HEK293 (cell line): Measurements from ENCODE around the gene CWC22.

Experiments used
- CTCF ChIA-PET: fragments of 350-600 bp; formaldehyde crosslinking; extraction: SDS; loops from one replicate; lab custom pipeline; 2021; ENCODE audit warnings: antibody characterized with exemption; lab: Yijun Ruan, JAX
- POLR2A ChIA-PET: fragments of 300-600 bp; formaldehyde crosslinking; extraction: SDS; loops from one replicate; lab custom pipeline; 2020; ENCODE audit warnings: antibody characterized with exemption, inconsistent platforms; lab: Yijun Ruan, JAX
- H3K27ac ChIP-seq: fragments of 200-500 bp; sonication (Bioruptor generic); 2 replicates; pipeline ENCODE4 v1.5.1; 2014; ENCODE audit warnings: low read depth, low read length, control low read depth, inconsistent platforms; ENCODE audit errors: extremely low read depth
- H3K36me3 ChIP-seq, 2 experiments: fragments of 200-500 bp in 1 of 2; sonication (Bioruptor generic) in 1 of 2; 1 replicate in 1 of 2; 2 replicates in 1 of 2; pipeline ENCODE4 v1.5.1; 2014 to 2017; ENCODE audit warnings: inconsistent platforms in 2 of 2, low read length in 2 of 2; ENCODE audit not compliant: control insufficient read depth in 2 of 2, insufficient read depth in 1 of 2
- H3K4me1 ChIP-seq: fragments of 200-500 bp; sonication (Bioruptor generic); 2 replicates; pipeline ENCODE4 v1.5.1; 2014; ENCODE audit warnings: mild to moderate bottlenecking, low read length, inconsistent platforms; ENCODE audit not compliant: control insufficient read depth, insufficient read depth
- H3K4me3 ChIP-seq: 2 replicates; pipeline ENCODE4 v1.5.1; 2011; ENCODE audit warnings: low read depth, mild to moderate bottlenecking, control low read depth, low read length, moderate library complexity
- H3K9me3 ChIP-seq: fragments of 200-500 bp; sonication (Bioruptor generic); 2 replicates; pipeline ENCODE4 v1.5.1; 2014; ENCODE audit warnings: low read depth, low read length, inconsistent platforms; ENCODE audit not compliant: control insufficient read depth, insufficient read depth
- ELK4 ChIP-seq: IDR thresholded peaks from 2 replicates; pipeline ENCODE4 v1.6.1; 2011; ENCODE audit warnings: mild to moderate bottlenecking, low read depth, low read length, borderline replicate concordance
- HOXA7 ChIP-seq: sonication (generic); formaldehyde crosslinking; IDR thresholded peaks from 2 replicates; pipeline ENCODE4 v1.8.1; 2022; ENCODE audit warnings: missing genetic modification reagents, borderline replicate concordance
- PATZ1 ChIP-seq: fragments of 450-650 bp; formaldehyde crosslinking; IDR thresholded peaks from 2 replicates; pipeline ENCODE4 v1.5.1; 2016; ENCODE audit warnings: missing biosample characterization, missing genetic modification characterization
- PRDM4 ChIP-seq: fragments of 450-650 bp; formaldehyde crosslinking; IDR thresholded peaks from 2 replicates; pipeline ENCODE4 v1.5.1; 2017; ENCODE audit warnings: missing biosample characterization, missing genetic modification characterization
- RBAK ChIP-seq: fragments of 450-650 bp; formaldehyde crosslinking; IDR thresholded peaks from 2 replicates; pipeline ENCODE4 v1.5.1; 2016; ENCODE audit warnings: missing biosample characterization, missing genetic modification characterization
- ZBTB48 ChIP-seq: fragments of 450-650 bp; formaldehyde crosslinking; IDR thresholded peaks from 2 replicates; pipeline ENCODE4 v1.5.1; 2016; ENCODE audit warnings: missing biosample characterization, missing genetic modification characterization
- ZFP69B ChIP-seq: fragments of 450-650 bp; formaldehyde crosslinking; IDR thresholded peaks from 2 replicates; pipeline ENCODE4 v1.5.1; 2016; ENCODE audit warnings: missing biosample characterization, missing genetic modification characterization
- ZNF10 ChIP-seq: fragments of 450-650 bp; formaldehyde crosslinking; IDR thresholded peaks from 2 replicates; pipeline ENCODE4 v1.5.1; 2017; ENCODE audit warnings: missing biosample characterization, missing genetic modification characterization
- ZNF157 ChIP-seq: fragments of 450-650 bp; formaldehyde crosslinking; IDR thresholded peaks from 2 replicates; pipeline ENCODE4 v1.5.1; 2016; ENCODE audit warnings: missing biosample characterization, missing genetic modification characterization
- ZNF174 ChIP-seq: fragments of 450-650 bp; formaldehyde crosslinking; IDR thresholded peaks from 2 replicates; pipeline ENCODE4 v1.5.0; 2017; ENCODE audit warnings: missing biosample characterization, mild to moderate bottlenecking, missing genetic modification characterization
- ZNF280C ChIP-seq: fragments of 450-650 bp; formaldehyde crosslinking; IDR thresholded peaks from 2 replicates; pipeline ENCODE4 v1.5.1; 2016; ENCODE audit warnings: missing biosample characterization, missing genetic modification characterization
- ZNF335 ChIP-seq: fragments of 450-650 bp; formaldehyde crosslinking; conservative IDR thresholded peaks from 2 replicates; pipeline ENCODE4 v1.5.1; 2016; ENCODE audit warnings: missing biosample characterization, missing genetic modification characterization
- ZNF514 ChIP-seq: fragments of 450-650 bp; formaldehyde crosslinking; IDR thresholded peaks from 2 replicates; pipeline ENCODE4 v1.5.1; 2016; ENCODE audit warnings: missing biosample characterization, missing genetic modification characterization
- ZNF560 ChIP-seq: fragments of 450-650 bp; formaldehyde crosslinking; IDR thresholded peaks from 2 replicates; pipeline ENCODE4 v1.5.1; 2017; ENCODE audit warnings: missing biosample characterization, missing genetic modification characterization, borderline replicate concordance
- ZNF621 ChIP-seq: fragments of 450-650 bp; formaldehyde crosslinking; IDR thresholded peaks from 2 replicates; pipeline ENCODE4 v1.5.1; 2017; ENCODE audit warnings: missing biosample characterization, missing genetic modification characterization
- ZNF658 ChIP-seq: fragments of 450-650 bp; formaldehyde crosslinking; IDR thresholded peaks from 2 replicates; pipeline ENCODE4; 2016; ENCODE audit warnings: missing biosample characterization, missing genetic modification characterization
- TF ChIP-seq, protein P1 (sequence below): fragments of 450-650 bp; formaldehyde crosslinking; IDR thresholded peaks from 2 replicates; pipeline ENCODE4 v1.5.1; 2016; ENCODE audit warnings: missing biosample characterization, missing genetic modification characterization

The CWC22 gene

DNA sequence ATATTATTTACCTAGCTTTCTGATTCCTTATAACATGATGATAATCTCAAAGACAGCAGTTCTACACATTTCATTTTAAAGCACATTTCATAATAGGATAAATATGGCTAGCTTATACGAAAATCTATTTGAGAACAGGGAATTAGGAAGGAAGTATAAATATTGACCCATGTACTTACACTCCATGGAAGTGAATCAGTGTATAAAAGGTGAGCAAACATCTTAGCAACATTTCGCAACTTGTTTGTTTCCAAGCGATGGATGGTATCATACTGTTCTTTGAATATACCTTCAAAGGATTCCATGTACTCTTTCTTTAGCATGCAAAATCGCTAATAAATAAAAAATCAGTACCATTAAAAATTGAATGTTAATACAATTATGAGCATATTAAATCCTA is 53.1 kb downstream of the CWC22 start:
- TF ChIP-seq RBAK (tag by site-specific recombination) (no peak), ELK4 (no peak), ZNF621 (no peak), ZNF560 (no peak), PRDM4 (tag by site-specific recombination) (no peak)
- TF ChIP-seq, protein P1, sequence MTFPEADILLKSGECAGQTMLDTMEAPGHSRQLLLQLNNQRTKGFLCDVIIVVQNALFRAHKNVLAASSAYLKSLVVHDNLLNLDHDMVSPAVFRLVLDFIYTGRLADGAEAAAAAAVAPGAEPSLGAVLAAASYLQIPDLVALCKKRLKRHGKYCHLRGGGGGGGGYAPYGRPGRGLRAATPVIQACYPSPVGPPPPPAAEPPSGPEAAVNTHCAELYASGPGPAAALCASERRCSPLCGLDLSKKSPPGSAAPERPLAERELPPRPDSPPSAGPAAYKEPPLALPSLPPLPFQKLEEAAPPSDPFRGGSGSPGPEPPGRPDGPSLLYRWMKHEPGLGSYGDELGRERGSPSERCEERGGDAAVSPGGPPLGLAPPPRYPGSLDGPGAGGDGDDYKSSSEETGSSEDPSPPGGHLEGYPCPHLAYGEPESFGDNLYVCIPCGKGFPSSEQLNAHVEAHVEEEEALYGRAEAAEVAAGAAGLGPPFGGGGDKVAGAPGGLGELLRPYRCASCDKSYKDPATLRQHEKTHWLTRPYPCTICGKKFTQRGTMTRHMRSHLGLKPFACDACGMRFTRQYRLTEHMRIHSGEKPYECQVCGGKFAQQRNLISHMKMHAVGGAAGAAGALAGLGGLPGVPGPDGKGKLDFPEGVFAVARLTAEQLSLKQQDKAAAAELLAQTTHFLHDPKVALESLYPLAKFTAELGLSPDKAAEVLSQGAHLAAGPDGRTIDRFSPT (tag by site-specific recombination), result no peak
- TF ChIP-seq, all 188 proteins: peak for 0
- H3K36me3 ChIP-seq, result peaks cover 27 to 55% of the 10 kb centered on the region in 2 experiments
- POLR2A ChIA-PET, result no interaction called here
- H3K9me3 ChIP-seq, result no peaks in the 10 kb centered on the region
- CTCF ChIA-PET, result interaction anchor here (0.5 kb wide), 1 partner anchor 120 kb away, joined by 9 read pairs; no protein-coding TSS in a partner anchor
- H3K4me1 ChIP-seq, result no peaks in the 10 kb centered on the region
- H3K27ac ChIP-seq, result no peak overlapping the region
- no peak overlapping the region for H3K4me3 ChIP-seq

GRCh38 chr2:179953359-179953758 is 53.7 kb downstream of the CWC22 start:
- Histone ChIP-seq H3K4me1 (no peaks in the 10 kb centered on the region), H3K4me3 (no peak overlapping the region), H3K27ac (no peak overlapping the region), H3K36me3 (peaks cover 27 to 59% of the 10 kb centered on the region in 2 experiments), H3K9me3 (no peaks in the 10 kb centered on the region)
- no peak for TF ChIP-seq ZNF174 (tag by site-specific recombination)
- TF ChIP-seq ZNF10, result no peak
- no peak for TF ChIP-seq ZFP69B
- TF ChIP-seq ZNF280C, result no peak
- no peak for TF ChIP-seq ZNF658 (tag by site-specific recombination)
- no peak for TF ChIP-seq ZNF335
- no peak for TF ChIP-seq ZBTB48 (tag by site-specific recombination)
- TF ChIP-seq ZNF157, result no peak
- TF ChIP-seq, protein P1 (tag by site-specific recombination), result no peak
- no peak for TF ChIP-seq PATZ1 (tag by site-specific recombination)
- TF ChIP-seq HOXA7 (CRISPR knock-in tag), result no peak
- no peak for TF ChIP-seq ZNF514 (tag by site-specific recombination)
- CTCF ChIA-PET, result interaction anchor here (0.5 kb wide), 1 partner anchor 121 kb away, joined by 9 read pairs; no protein-coding TSS in a partner anchor
- POLR2A ChIA-PET, result no interaction called here
